Hepatocyte (in vitro differentiated cells): ENCODE data around the gene LDB3. TPM values are rescaled to one million over a fixed set of nuclear protein-coding genes. Genes with fewer than 3 reads are reported as not detected.

Source experiments
- DNase-seq: peaks from one replicate; pipeline ENCODE4 v3.0.0-alpha.2; 2016; ENCODE audit warnings: low spot score
- H2AFZ ChIP-seq: fragments of 200-600 bp; sonication (generic); 2 replicates; pipeline ENCODE4 v1.6.0; 2016; ENCODE audit warnings: antibody characterized with exemption, mild to moderate bottlenecking
- H3K27ac ChIP-seq: fragments of 200-600 bp; sonication (generic); 2 replicates; pipeline ENCODE4 v1.5.1; 2016; ENCODE audit warnings: mild to moderate bottlenecking
- H3K27me3 ChIP-seq: fragments of 200-600 bp; sonication (generic); 2 replicates; pipeline ENCODE4 v1.6.1; 2016
- H3K36me3 ChIP-seq: fragments of 200-600 bp; sonication (generic); replicated peaks from 2 replicates; pipeline ENCODE4 v1.5.1; 2016; ENCODE audit warnings: low read depth; ENCODE audit not compliant: insufficient read depth
- H3K4me1 ChIP-seq: fragments of 200-600 bp; sonication (generic); 2 replicates; pipeline ENCODE4 v1.5.1; 2016; ENCODE audit warnings: mild to moderate bottlenecking, moderate library complexity; ENCODE audit not compliant: insufficient read depth
- H3K4me2 ChIP-seq: fragments of 200-600 bp; sonication (generic); 2 replicates; pipeline ENCODE4 v1.6.0; 2016
- H3K4me3 ChIP-seq: fragments of 200-600 bp; sonication (generic); 2 replicates; pipeline ENCODE4 v1.5.1; 2016; ENCODE audit warnings: mild to moderate bottlenecking
- H3K79me2 ChIP-seq: fragments of 200-600 bp; sonication (generic); 2 replicates; pipeline ENCODE4 v1.6.0; 2017; ENCODE audit warnings: mild to moderate bottlenecking
- H3K9me2 ChIP-seq: fragments of 200-600 bp; sonication (generic); replicated peaks from 2 replicates; pipeline ENCODE4 v1.6.0; 2017; ENCODE audit warnings: mild to moderate bottlenecking; ENCODE audit not compliant: insufficient read depth
- H3K9me3 ChIP-seq: fragments of 200-600 bp; sonication (generic); 2 replicates; pipeline ENCODE4 v1.5.1; 2016; ENCODE audit warnings: low read depth, mild to moderate bottlenecking
- H4K20me1 ChIP-seq: fragments of 200-600 bp; sonication (generic); 2 replicates; pipeline ENCODE4 v1.6.0; 2016; ENCODE audit warnings: mild to moderate bottlenecking; ENCODE audit not compliant: insufficient read depth, poor library complexity, severe bottlenecking
- EZH2 ChIP-seq: fragments of 200-600 bp; sonication (generic); IDR thresholded peaks from 2 replicates; pipeline ENCODE4 v1.6.1; 2016; ENCODE audit warnings: antibody characterized with exemption, mild to moderate bottlenecking, borderline replicate concordance
- EZH2phosphoT487 ChIP-seq: fragments of 200-600 bp; sonication (generic); IDR thresholded peaks from one replicate; pipeline ENCODE4 v1.6.1; 2018; ENCODE audit warnings: antibody characterized with exemption, mild to moderate bottlenecking, low read depth, moderate library complexity; ENCODE audit not compliant: unreplicated experiment, severe bottlenecking
- WGBS: methylation state at CpG from one replicate; pipeline ENCODE4 v1.1.6; 2016; ENCODE audit warnings: low lambda C conversion rate; ENCODE audit errors: missing lambda C conversion rate; 5-methylcytosine and 5-hydroxymethylcytosine counted together
- polyA plus RNA-seq: library from polyadenylated mRNA; unstranded; fragments of >200 nt; fragmentation: Nextera tagmentation; extraction: Ambion mirVana; gene quantifications from 2 replicates; pipeline ENCODE4 v1.2.1, GENCODE V29; 2016
- total RNA-seq: library from RNA; depleted of rRNA; stranded (reverse); fragments of >200 nt; gene quantifications from 2 replicates; pipeline ENCODE4 v1.2.3, GENCODE V29; 2014
- TF ChIP-seq, protein P1 (sequence below): fragments of 200-600 bp; sonication (generic); IDR thresholded peaks from 2 replicates; pipeline ENCODE4 v1.5.1; 2016; ENCODE audit warnings: antibody characterized with exemption, mild to moderate bottlenecking; ENCODE audit not compliant: poor library complexity

Gene LDB3
- total and polyA plus RNA-seq, 2 experiments from 2014 or later = 0.31 TPM; not detected in 1

DNA sequence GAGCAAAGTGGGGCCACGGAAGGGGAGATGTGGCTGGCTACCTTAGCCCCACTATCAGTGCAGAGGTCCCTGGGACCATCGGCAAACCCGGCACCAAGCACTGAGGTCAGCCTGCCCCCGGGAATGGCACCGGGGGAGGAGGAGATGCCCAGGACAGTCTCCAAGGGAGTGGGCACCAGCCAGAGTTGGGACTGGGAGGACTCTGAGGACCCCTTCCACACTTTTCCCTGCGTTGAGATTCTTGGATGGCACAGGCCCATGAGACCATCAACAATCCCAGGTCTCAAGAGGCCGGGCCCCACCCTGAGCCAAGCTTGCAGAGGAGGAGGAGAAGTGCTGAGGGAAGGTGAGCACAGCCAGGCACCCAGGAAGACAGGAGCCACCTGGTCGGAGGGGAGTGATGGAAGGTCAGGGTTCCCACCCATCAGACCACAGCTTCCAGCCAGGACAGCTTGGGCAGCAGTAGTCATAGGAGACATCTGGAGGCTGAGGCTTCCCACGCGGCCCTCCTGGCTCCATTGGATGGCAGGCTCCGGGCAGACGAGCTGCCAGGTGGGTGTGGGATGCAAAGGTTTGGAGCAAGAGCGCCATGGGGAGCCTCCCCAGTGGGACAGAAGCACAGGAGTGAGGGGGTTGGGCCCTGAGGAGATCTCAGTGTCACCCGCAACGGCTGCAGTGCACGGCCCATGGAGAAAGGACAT lies 16.5 kb upstream of the LDB3 start:
- no peaks in the 10 kb centered on the region for H3K79me2 ChIP-seq
- H3K4me3 ChIP-seq = no peak overlapping the region
- H4K20me1 ChIP-seq = no peaks in the 10 kb centered on the region
- WGBS = 91% methylated on average over 16 of the region's 16 CpGs
- no peak for DNase-seq
- H2AFZ ChIP-seq = no peak overlapping the region
- H3K9me2 ChIP-seq = no peaks in the 10 kb centered on the region
- no peaks in the 10 kb centered on the region for H3K36me3 ChIP-seq
- no peak overlapping the region for H3K4me2 ChIP-seq
- TF ChIP-seq, protein P1, sequence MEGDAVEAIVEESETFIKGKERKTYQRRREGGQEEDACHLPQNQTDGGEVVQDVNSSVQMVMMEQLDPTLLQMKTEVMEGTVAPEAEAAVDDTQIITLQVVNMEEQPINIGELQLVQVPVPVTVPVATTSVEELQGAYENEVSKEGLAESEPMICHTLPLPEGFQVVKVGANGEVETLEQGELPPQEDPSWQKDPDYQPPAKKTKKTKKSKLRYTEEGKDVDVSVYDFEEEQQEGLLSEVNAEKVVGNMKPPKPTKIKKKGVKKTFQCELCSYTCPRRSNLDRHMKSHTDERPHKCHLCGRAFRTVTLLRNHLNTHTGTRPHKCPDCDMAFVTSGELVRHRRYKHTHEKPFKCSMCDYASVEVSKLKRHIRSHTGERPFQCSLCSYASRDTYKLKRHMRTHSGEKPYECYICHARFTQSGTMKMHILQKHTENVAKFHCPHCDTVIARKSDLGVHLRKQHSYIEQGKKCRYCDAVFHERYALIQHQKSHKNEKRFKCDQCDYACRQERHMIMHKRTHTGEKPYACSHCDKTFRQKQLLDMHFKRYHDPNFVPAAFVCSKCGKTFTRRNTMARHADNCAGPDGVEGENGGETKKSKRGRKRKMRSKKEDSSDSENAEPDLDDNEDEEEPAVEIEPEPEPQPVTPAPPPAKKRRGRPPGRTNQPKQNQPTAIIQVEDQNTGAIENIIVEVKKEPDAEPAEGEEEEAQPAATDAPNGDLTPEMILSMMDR = no peak
- TF ChIP-seq EZH2 (no peak), EZH2phosphoT487 (no peak)
- H3K9me3 ChIP-seq = no peaks in the 10 kb centered on the region
- no peak overlapping the region for H3K27ac ChIP-seq
- peaks cover 21% of the 10 kb centered on the region for H3K4me1 ChIP-seq
- no peaks in the 10 kb centered on the region for H3K27me3 ChIP-seq

DNA sequence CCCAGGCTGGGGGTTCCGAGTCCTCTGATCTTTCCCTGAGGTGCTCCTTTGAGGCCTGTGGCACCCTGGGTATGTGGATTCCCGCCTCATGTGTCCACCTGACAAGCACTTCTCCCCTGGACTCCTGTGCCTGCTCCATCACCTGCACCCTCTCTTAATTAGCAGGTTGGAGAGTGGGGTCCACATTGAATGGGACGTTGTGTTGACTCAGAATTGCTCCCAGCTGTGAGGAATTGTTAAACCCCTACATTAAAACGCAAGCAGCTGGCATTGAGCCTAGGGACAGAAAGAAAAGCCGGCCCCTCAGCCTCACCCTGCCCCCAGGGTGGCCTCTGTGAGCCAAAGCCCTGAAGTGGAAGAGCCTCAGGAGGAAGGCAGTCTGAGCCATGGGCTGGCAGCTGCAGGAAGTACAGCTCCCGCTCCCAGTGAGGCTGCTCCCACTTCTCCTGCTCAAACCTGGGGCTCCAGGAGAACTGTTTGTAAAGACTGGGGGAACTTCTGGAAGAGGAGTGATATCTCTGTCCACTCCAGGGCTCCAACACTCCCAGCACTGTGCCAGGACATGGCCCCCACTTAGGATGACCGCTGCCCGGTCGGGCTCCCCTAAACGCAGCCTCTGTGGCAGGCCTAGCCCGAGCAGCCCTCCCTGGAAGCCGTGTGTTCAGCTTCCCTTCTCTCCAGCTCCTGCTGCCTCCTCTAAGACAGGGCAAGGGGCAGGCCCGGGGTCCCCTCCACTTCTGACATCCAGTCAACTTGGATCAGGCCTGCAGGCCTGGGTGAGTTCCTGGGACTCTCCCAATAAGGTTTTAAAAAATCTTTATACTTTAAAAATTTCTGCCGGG lies 15.7 kb upstream of the LDB3 start:
- Histone ChIP-seq H3K27ac (no peak overlapping the region), H3K4me2 (no peak overlapping the region), H3K9me2 (no peaks in the 10 kb centered on the region), H2AFZ (no peak overlapping the region), H3K36me3 (no peaks in the 10 kb centered on the region), H3K9me3 (no peaks in the 10 kb centered on the region), H4K20me1 (no peaks in the 10 kb centered on the region), H3K27me3 (no peaks in the 10 kb centered on the region), H3K79me2 (no peaks in the 10 kb centered on the region), H3K4me3 (no peak overlapping the region), H3K4me1 (peaks cover 19% of the 10 kb centered on the region)
- DNase-seq = no peak
- no peak for TF ChIP-seq EZH2phosphoT487
- TF ChIP-seq, protein P1 = no peak
- no peak for TF ChIP-seq EZH2
- 62% methylated on average over 14 of the region's 14 CpGs for WGBS

DNA sequence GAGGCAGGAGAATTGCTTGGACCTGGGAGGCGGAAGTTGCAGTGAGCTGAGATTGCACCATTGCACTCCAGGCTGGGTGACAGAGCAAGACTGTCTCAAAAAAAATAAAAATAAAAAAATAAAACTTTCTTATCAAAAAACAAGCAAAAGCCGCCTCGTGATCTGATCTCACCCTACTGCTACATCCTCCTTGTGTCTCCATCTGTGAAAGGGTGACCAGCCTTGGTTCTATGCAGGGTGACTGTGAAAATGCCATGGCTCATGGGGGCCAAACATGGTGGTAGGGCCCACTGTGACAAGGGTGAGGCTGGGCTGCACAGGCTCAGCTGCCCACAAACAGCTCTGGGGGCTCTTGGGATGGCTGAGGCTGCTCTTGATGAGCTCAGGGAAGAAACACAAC lies 14.9 kb upstream of the LDB3 start:
- no peak for DNase-seq
- no peak overlapping the region for H2AFZ ChIP-seq
- no peaks in the 10 kb centered on the region for H4K20me1 ChIP-seq
- H3K27ac ChIP-seq = no peak overlapping the region
- WGBS = 96% methylated on average over 3 of the region's 3 CpGs
- no peak overlapping the region for H3K4me3 ChIP-seq
- peaks cover 11% of the 10 kb centered on the region for H3K4me1 ChIP-seq
- no peak overlapping the region for H3K4me2 ChIP-seq
- H3K27me3 ChIP-seq = no peaks in the 10 kb centered on the region
- H3K79me2 ChIP-seq = no peaks in the 10 kb centered on the region
- TF ChIP-seq, protein P1 = no peak
- no peak for TF ChIP-seq EZH2
- no peak for TF ChIP-seq EZH2phosphoT487
- H3K9me2 ChIP-seq = no peaks in the 10 kb centered on the region
- no peaks in the 10 kb centered on the region for H3K9me3 ChIP-seq
- H3K36me3 ChIP-seq = no peaks in the 10 kb centered on the region
